T follicular helper cell (primary cell): ENCODE results near the gene PCNA.
A peak's percentile ranks its signal among the peaks of the same experiment; 100 is the strongest.
"Not testable (repeated sequence)": the region's sequence is repeated elsewhere in the genome, so short reads cannot be mapped to it uniquely, and the experiment has no call there.

Experiments used
- DNase-seq: peaks from one replicate; pipeline ENCODE4 v3.0.0-alpha.2; 2020; ENCODE audit warnings: low read depth

PCNA gene

DNA sequence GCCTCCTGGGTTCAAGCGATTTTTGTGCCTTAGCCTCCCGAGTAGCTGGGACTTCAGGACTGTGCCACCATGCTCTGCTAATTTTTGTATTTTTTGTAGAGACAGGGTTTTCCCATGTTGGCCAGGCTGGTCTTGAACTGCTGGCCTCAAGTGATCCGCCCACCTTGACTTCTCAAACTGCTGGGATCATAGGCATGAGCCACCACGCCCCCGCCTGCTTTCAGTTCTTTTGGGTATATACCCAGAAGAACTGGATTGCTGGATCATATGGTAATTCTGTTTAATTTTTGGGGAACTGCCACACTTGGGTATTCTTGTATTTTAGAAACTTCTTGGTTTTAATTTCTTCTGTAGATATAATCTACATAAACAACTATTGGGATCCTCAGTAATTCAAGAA lies 24.1 kb upstream of the PCNA start:
- DNase-seq = no peak

DNA sequence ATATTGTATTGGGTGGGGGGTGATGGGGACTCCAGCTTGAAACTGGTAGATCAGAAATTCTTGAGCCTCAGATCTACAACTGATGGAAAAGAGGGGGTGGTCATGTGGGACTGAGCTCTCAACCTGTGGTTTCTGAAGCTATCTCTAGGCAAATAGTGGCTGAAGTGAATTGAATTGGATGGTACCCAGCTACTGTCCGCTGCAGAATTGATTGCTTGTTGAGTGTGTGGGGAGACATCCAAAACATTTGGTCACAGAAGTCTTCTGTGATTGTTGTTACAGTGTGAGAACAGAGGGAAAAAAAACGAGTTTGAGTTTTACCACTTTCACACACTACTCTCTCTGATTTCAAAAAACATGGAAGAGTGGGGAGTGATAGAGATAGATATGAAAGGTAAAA lies 21.9 kb upstream of the PCNA start:
- DNase-seq = no peak

DNA sequence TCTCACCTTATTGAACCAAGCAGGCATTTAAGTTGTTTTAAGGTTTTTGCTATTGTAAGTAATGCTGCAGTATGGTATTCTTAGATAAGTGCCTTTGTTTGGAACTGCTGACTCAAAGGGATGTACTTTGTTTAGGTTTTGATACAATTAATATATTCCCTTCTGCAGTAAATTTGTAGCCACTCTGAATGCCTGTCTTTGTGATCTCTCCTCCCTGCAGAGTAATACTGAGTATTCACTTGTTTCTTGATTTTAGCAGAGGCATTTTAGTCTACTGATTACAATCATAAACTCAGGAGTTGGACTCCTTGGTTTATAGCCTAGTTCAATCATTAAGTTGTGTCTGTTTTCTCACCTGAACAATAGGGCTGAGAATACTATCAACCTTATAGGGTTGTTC lies 20.4 kb upstream of the PCNA start:
- no peak for DNase-seq

DNA sequence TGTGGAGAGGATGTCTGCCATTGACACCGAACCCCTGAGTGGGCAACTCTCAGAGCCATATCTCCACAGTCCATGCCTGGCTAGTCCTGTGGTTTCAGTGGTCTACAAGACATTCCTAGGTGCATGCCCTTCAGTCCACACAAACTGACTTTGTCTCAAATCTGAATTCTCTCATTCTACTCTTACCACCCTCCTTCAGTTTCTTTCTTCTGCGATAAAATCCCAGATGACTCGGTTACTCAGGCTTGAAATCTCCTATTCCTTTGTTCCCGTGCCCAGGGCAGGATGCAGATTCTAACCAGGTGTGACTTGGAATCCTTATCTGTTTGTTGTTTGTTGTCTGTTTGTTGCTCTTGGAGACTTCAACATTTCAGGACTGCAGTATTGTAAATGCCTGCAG lies 16.3 kb upstream of the PCNA start:
- DNase-seq = no peak

DNA sequence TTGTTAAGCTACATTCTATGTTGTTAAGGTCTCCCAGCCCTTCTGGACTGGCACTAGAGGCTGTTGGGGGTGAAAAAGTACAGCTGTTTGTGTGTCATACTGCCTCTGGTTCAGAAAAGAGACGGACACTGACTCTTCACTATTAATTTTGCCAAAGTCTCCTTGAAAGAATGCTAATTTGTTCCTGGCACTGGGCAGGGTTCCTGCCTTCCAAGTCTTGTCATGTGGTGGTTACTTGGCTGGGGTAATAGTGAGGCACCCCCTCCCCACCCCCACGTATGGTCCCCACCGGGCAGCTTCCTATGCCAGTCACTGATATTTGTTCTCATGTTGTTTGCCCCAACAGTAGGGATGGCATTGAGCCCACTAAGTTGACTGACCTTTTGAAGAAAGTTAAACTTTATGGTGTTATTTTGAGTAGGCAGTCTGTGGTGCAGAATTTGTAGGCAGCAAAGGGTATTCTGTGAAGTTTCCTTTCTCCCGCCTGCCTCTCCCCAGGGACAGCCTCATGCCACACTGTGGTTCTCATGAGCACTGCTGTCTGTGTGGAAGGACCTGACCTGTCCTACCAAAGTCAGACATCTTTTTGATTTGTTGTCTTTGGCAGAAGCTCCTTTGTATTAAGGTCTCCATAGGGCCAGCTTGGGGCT lies 15.7 kb upstream of the PCNA start:
- DNase-seq = no peak

DNA sequence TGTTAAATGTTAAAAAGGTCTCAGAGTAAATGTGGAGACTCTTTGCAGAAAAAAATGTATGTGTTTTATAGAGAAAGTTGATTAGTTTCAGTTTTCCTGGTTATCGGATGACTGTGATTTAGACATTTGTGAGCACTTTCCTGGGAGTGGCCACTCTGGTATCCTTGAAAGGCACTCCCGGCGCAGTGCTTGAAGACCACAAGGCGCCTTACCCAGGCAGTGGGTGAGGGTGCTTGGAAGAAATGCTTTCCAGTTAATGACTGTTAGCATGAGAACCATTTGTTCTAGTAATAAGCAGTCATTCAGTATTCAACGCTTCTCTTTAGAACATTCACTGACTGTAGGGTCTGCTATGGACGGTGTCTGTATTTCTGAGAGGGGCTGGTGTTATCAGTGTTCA lies 14.2 kb upstream of the PCNA start:
- no peak for DNase-seq

DNA sequence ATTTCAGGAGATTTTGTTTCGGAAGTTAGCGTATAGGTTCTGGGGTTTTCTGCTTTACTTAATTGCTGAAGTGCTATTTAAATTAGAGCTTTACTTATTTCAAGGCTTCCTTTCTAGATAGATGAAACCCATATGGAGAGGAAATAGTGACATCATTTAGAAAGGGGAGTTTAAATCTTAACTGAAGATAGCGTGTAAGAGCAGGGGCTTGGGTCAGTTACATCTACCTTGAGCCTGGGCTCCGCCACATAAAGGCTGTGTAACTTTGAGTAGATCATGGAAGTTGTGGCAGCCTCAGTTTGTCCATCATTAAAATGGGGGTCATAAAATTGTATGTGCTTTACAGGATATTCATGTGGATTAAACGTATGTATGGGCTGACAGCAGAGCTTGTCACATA lies 11.7 kb upstream of the PCNA start:
- no peak for DNase-seq

DNA sequence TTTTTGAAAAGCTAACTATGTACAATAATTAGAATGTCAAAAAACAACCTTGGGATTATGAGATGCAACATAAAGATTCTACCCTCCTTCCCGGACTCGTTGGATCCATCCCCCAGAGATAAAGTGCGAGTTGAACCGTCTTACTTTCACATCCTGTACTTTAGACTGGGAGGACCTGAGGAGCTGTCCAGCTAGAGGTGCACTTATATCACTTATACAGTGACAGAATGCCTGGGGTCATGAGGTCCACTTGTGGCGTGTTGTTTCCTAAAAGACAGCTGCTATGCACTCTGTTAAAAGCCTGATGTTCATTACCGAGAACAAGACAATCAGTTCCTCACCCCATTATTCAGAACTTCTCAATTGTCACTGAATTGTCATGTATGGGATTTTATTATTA lies 9.1 kb upstream of the PCNA start:
- DNase-seq = no peak

DNA sequence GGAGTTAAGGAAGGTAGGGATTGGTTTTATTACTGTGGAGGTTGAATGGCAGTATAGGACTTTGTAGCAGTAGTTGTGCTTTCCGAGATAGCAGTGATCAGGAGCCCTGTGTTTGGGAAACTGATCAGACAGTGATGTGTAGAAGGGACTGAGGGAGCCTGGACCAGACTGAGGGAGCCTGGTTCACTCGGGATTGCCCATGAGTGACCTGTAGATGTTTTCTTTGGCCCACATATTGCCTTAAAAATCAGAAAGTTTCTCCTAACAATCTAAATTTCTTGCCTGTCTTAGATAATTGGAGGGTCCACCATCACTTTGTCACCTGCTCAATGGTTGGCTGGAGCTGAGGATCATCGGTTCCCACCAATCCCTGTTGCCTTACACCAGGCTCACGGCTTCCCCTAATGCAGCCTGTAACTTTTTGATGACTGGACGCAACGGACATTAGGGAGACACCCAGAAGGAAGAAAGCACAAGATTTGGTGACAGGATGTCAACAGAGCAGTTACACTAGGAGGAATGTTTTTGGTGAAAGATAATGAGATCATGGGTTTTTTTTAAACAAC lies 8.2 kb upstream of the PCNA start:
- DNase-seq = no peak

DNA sequence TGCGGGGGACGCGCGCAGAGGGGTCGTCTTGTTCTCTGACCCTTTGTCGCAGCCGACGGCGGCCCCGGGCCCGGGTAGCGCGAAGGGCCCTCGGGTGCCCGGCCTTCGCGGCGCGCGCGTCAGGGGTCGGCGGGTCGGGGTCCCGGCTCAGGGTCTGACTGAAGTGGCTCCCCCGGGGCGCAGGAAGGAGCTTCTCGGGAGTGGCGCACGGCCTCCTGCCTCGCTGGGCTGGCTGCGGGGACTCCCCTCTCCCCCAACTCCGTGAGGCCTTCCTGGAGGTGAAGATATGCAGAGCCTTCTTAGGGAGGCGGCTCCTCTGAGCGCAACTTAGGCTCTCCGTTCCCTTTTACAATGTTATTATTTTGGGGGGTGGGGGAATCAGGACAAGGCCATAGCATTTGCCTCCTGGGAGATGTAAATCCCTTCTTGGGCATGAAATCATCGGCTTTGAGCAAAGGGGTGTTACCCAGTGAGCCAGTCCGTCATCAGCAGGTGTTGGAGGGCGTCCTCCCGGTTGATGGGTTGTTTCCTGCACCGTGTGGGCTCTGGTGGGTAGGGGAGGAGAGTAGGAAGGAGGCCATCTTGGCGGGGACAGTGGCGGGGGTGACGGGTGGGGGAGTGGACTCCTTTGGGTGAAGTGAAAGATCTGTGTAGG lies 7.6 kb upstream of the PCNA start:
- peak; percentile 64 for DNase-seq

DNA sequence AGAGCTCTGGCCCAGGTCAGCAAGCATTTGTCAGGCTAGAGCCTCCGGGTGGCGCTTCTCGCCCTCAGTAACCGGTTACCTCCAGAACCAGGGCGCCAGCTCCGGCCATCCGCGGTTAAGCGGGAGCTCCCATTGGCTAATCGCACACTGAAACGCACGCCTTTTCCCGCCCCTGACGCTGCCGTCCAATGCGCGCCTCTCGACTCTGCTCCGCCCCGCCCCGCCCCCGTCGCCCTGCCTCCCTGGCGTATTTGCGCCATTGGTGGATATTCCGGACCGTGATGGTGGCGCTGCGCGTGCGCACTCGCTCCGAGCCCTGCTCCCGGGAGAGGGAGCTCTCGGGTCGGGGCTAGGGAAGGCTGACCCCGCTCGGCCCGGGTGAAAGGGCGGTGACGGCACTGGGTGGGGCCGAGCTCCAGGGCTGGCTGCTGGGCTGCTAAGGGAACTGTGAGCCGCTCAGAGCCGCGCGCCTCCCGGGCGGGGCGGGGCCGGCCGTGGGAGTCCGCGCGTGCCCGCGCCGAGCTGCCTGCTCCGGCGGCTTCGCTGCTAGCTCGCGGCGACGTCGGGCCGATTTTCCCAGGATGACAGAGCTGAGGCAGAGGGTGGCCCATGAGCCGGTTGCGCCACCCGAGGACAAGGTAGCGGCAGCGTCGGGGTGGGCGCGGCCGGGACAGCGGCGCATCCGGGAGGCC lies 6.9 kb upstream of the PCNA start, which contains the start of gene CDS2:
Gene CDS2, plus strand, starts transcription at position 497 of the 692 bp plus-strand sequence. Its CDS starts 85 bp downstream, at position 582.
- peak; percentile 100 for DNase-seq

DNA sequence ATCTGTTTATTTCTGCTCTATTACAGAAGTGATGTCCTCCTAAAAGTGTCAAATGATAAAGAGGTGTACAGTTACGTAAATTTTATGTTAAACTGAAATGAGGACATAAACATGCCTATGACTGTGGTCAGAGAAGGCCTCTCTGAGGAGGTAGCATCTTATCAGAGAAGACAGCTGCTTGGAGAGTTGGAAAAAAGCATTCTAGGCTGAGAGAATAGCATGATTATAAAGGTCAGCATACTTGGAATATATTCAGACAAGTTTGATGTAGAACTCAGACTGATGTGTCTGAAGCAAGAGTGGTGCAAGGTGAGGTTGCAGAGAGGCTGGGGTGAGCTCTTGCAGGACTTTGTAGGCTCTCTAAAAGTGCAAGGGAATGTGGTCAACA lies 3.1 kb upstream of the PCNA start:
- DNase-seq = no peak

DNA sequence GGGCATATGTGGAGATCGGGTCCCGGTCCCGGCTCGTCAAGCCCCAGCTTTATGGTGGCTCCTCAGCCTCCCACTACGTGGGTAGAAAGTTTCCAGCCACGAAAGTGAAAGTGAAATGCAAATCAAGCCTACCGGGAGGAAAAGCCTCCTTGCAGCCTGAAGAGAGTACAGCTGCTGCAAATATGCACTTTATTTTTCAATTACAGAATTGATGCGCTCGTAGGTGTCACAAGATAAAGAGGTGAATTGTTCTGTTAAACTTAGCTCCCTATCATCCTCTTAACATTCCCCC lies 373 bp upstream of the PCNA start:
- DNase-seq = no peak

DNA sequence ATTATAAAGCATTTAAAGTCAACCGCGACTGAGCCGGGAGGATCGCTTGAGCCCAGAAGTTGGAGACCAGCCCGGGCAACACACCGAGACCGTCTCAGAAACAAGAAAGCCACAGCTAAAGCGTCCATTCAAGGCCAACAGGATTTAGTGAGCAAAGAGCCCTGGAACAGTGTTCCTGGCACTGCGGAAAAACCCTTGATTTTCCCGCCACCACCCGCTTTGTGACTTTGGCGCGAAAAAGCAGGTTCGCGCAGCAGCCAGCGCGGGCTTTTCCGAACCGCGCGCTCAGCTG lies 669 bp downstream of the PCNA start:
- DNase-seq = no peak

DNA sequence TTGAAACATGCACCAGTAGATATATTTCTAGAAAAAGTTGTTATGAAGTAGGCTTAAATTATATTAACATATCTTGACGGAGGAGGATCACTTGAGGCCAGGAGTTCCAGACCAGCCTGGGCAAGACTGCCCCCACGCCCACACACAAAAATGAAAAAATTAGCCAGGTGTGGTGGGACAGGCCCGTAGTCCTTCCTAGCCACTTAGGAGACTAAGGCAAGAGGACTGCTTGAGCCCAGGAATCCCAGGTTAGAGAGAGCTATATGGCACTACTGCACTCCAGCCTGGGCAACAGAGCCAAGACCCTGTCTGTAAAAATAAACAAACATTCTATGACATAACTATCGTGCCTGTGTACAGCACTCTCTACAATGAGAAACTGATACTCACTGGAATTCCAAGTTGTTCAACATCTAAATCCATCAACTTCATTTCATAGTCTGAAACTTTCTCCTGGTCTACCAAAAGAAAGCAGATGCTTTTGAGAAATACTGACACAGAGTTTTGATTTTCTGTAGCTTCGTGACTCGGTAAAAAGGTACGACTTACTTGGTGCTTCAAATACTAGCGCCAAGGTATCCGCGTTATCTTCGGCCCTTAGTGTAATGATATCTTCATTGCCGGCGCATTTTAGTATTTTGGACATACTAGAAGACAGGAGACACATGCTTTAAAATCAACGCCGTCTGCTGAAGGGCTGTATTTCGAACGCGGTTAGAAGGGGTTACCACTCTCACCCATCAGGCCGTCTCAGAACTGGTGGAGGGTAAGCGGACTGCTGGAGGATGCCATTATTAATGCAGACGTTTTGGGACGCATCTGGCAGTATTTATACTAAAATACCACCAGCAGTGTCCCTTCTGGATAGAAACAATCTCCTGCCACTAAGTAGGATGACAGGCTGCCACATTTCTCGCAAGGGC lies 1.3 kb downstream of the PCNA start:
- no peak for DNase-seq

DNA sequence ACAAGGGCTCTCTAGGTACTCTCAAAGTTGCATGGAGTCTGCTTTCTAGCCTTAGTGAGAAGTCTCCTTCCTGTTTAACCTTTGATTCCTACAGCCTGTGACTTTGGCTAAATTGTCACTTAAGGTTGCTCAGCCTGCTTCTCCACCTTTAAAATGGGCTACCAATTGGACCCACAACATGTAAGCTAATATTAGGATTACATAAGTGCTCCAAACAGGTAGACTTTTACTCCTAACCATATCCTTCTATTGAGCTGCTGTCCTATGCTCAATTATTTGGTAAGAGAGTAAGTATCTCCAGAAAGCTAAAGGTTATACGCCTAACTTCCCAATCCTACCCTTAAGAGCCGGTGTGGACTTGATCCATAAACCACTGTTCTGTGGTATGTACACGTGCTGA lies 2.9 kb downstream of the PCNA start:
- no peak for DNase-seq

DNA sequence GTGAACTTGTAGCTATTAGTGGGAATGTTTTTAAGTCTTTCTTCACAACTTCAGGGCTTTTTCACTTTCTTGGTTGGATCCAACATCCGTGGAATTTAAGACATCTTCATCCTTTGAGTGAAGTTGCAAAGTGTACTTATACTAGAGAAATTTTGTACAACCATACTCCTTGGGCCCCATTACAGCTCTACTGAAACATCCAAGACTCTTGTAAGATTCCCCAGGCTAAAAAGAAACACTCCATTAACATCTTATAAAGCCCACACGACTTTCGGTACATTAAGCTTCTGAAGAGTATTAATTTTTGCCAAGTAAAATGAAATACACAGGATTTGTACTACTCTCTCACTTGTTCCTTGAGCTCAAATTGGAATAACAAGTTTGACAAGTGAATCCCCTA lies 5.4 kb downstream of the PCNA start:
- DNase-seq = no peak

DNA sequence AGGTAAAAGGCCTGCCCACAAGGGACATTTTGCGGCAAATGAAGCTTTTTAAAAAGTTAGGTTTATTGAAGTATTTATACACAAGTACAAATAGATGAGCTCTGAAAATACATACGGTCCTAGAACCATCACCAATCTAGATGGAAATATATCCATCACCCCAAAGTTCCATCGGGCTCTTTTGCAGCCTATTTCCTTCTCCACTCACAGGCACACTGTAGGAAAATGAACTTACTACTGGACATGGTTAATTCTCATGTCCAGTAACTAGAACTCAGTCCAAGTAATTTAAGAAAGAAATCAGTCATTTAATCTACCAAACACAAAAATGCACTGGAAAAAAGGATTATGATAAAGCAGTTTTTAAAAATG lies 6.2 kb downstream of the PCNA start:
- no peak for DNase-seq

DNA sequence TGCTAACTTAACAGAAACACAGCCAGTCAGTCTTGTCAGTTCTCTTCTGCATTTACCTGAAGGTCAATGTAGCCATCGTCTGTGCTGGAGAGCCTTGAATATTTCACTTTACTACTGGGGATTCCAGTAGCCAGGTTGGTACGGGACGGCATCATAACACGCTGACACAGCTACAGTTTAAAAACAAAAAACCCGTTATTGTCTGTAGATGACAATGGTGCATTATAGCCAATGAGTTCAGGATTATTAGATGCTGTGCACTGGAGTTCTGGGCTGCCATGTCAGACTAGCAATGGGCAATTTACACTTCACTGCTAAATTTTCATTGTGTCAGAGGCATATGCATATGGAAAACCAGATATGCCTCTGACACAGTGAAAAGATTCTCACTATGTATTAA lies 10.5 kb downstream of the PCNA start:
- DNase-seq = no peak

DNA sequence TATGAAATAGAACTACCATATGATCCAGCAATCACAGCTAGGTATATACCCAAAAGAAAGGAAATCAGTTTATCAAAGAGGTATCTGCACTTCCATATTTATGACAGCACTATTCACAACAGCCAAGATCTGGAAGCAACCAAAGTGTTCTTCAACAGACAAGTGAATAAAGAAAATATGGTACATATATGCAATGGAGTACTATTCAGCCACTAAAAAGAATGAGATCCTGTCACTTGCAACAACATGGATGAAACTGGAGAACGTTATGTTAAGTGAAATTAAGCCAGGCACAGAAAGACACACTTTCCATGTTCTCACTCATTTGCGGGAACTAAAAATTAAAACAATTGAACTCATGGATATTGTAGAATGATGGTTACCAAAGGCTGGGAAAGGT lies 15.3 kb downstream of the PCNA start:
- no peak for DNase-seq

DNA sequence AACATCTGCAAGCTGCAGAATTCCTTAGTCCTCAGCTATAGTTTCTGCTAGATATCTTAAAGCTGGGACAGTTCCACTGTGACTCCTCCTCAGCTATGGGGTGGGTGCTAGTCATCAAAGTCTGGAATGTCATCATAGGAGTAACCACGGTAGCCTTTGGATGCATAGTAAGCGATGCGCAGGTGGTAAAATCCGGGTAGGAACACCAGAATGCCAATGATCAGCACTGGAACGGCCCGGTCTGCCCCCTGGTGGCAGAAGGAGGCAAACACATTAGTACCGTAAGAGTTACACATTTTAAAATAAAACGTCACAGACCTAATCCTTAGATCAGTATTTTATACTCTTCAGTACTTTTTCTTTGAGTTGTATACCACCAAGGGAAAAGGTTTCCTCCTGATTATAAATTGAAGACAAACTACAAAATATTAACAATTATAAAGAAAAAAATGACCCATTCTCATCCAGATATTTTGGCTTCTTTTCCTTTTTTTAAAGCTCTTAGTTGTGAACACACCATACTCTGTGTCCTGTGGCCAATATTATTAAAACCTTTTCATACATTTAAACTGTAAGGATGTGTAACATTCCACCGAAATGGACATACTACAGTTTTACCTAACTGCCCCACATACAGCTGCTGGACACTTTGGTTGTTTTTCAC lies 18.9 kb downstream of the PCNA start:
- DNase-seq = peak; percentile 64

DNA sequence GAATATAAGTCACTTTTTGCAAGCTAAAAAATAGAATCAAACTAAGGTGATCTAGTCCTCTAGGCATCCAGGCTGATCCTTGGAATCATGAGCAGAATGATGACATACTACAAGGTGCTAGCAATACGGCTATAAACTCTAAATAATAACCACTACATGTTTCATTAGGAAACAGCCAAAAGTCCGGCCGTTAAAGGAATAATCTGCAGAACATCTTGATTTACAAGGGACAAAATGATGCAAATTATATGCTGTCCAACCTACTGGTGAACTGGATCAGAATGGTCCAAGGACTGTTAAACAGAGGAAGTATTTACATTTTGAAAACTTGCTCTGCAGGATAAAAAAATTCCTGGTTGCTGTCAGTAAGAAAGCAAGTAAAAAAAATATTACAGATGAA lies 19.8 kb downstream of the PCNA start:
- not testable (repeated sequence) for DNase-seq
